Endothelial cell of umbilical vein (primary cell): Measurements from ENCODE around the gene HSPB1. TPM values are rescaled to one million over a fixed set of nuclear protein-coding genes. Genes with fewer than 3 reads are reported as not detected.

Experiments used
- BruUV-seq: library from RNA; stranded (reverse); fragments of 400-500 nt; replicated peaks from 2 replicates; lab custom pipeline; 2021; lab: Mats Ljungman, UMichigan
- CTCF ChIA-PET: fragments of 300-600, 350-600 bp; sonication (Branson Sonifier 250); formaldehyde crosslinking; loops from one replicate; lab custom pipeline; 2021; ENCODE audit warnings: antibody characterized with exemption, inconsistent platforms; lab: Charles Lee
- POLR2A ChIA-PET: fragments of 300-600, 350-600 bp; sonication (Branson Sonifier 250); formaldehyde crosslinking; loops from one replicate; lab custom pipeline; 2021; ENCODE audit warnings: antibody characterized with exemption, inconsistent platforms; lab: Charles Lee
- DNase-seq: peaks from one replicate; pipeline ENCODE4 v3.0.0-alpha.2; 2011; ENCODE audit warnings: low read depth, low spot score
- FAIRE-seq: peaks from 2 replicates; lab custom pipeline; 2011; peaks lifted over from hg19 to GRCh38; lab: Jason Lieb, UNC
- H2AFZ ChIP-seq: 2 replicates; pipeline ENCODE4 v1.6.0; 2012; ENCODE audit warnings: low read depth, low read length, control low read depth, inconsistent platforms
- H3K27ac ChIP-seq: 2 replicates; pipeline ENCODE4 v1.5.1; 2011; ENCODE audit warnings: low read depth, mild to moderate bottlenecking, control low read depth, low read length, moderate library complexity; ENCODE audit not compliant: insufficient read depth
- H3K27me3 ChIP-seq, 2 experiments: 2 replicates each; pipeline versions ENCODE4 v1.6.0 to v1.6.1; 2011; ENCODE audit warnings: low read length in 2 of 2, mixed read lengths in 1 of 2; ENCODE audit not compliant: control insufficient read depth in 2 of 2, insufficient read depth in 2 of 2
- H3K36me3 ChIP-seq, 2 experiments: 2 replicates in 1 of 2; 3 replicates in 1 of 2; pipeline ENCODE4 v1.5.1; 2011; ENCODE audit warnings: low read length in 2 of 2, mild to moderate bottlenecking in 1 of 2, moderate library complexity in 1 of 2; ENCODE audit not compliant: control insufficient read depth in 2 of 2, insufficient read depth in 2 of 2; ENCODE audit errors: extremely low read depth in 1 of 2
- H3K4me1 ChIP-seq: 3 replicates; pipeline ENCODE4 v1.5.1; 2011; ENCODE audit warnings: mild to moderate bottlenecking, low read length; ENCODE audit not compliant: control insufficient read depth, insufficient read depth; ENCODE audit errors: extremely low read depth
- H3K4me2 ChIP-seq: 2 replicates; pipeline ENCODE4 v1.6.1; 2011; ENCODE audit warnings: low read length, control low read depth, mixed read lengths; ENCODE audit not compliant: insufficient read depth
- H3K4me3 ChIP-seq, 3 experiments: fragments of 200-600 bp in 1 of 3; sonication (generic), shearing (Covaris generic) in 1 of 3; replicated peaks in 1 of 3; 2 replicates each; pipeline ENCODE4 v1.5.1; 2011 to 2016; ENCODE audit warnings: control low read depth in 3 of 3, low read length in 3 of 3, mild to moderate bottlenecking in 2 of 3, inconsistent platforms in 1 of 3, low read depth in 1 of 3, moderate library complexity in 1 of 3; ENCODE audit not compliant: insufficient read depth in 1 of 3
- H3K79me2 ChIP-seq: 2 replicates; pipeline ENCODE4 v1.6.0; 2012; ENCODE audit warnings: low read length, inconsistent platforms; ENCODE audit not compliant: control insufficient read depth, insufficient read depth
- H3K9ac ChIP-seq: replicated peaks from 2 replicates; pipeline ENCODE3; 2011; ENCODE audit warnings: low read length, control low read depth; ENCODE audit not compliant: insufficient read depth; ENCODE audit errors: extremely low read depth
- H3K9me1 ChIP-seq: replicated peaks from 3 replicates; pipeline ENCODE4 v1.6.0; 2011; ENCODE audit warnings: mild to moderate bottlenecking, low read length; ENCODE audit not compliant: control insufficient read depth, insufficient read depth; ENCODE audit errors: extremely low read depth
- H3K9me3 ChIP-seq: replicated peaks from 2 replicates; pipeline ENCODE4 v1.5.1; 2012; ENCODE audit warnings: low read length, inconsistent platforms; ENCODE audit not compliant: control insufficient read depth, insufficient read depth
- H4K20me1 ChIP-seq: replicated peaks from 2 replicates; pipeline ENCODE3; 2011; ENCODE audit warnings: mild to moderate bottlenecking, low read length; ENCODE audit not compliant: control insufficient read depth, insufficient read depth; ENCODE audit errors: extremely low read depth
- EZH2 ChIP-seq: IDR thresholded peaks from 2 replicates; pipeline ENCODE4 v1.6.1; 2012; ENCODE audit warnings: borderline replicate concordance, low read depth, mild to moderate bottlenecking, moderate library complexity, low read length, inconsistent platforms; ENCODE audit not compliant: severe bottlenecking
- FOS ChIP-seq: IDR thresholded peaks from 2 replicates; pipeline ENCODE4 v1.6.1; 2011; ENCODE audit warnings: mild to moderate bottlenecking, low read length, moderate library complexity, borderline replicate concordance; ENCODE audit not compliant: insufficient read depth
- GATA2 ChIP-seq: IDR thresholded peaks from 2 replicates; pipeline ENCODE4 v1.7.0; 2011; ENCODE audit warnings: low read depth, mild to moderate bottlenecking, moderate library complexity, mixed read lengths, low read length; ENCODE audit not compliant: insufficient read length, insufficient read depth
- JUN ChIP-seq: IDR thresholded peaks from 2 replicates; pipeline ENCODE4 v1.6.1; 2011; ENCODE audit warnings: borderline replicate concordance, low read depth; ENCODE audit not compliant: insufficient read length, insufficient read depth
- MYC ChIP-seq: IDR thresholded peaks from one replicate; pipeline ENCODE4 v1.6.1; 2011; ENCODE audit warnings: mild to moderate bottlenecking, low read depth, low read length
- POLR2A ChIP-seq: IDR thresholded peaks from 2 replicates; pipeline ENCODE4 v1.6.1; 2012; ENCODE audit warnings: low read depth, mild to moderate bottlenecking, control low read depth, low read length
- POLR2AphosphoS5 ChIP-seq: IDR thresholded peaks from 2 replicates; pipeline ENCODE4 v1.6.1; 2012; ENCODE audit warnings: low read depth, mild to moderate bottlenecking, control low read depth, low read length, moderate library complexity; ENCODE audit not compliant: insufficient read depth
- dilution Hi-C: fragments of 300-500 bp; cut with MboI; formaldehyde crosslinking; loops from one replicate; pipeline ENCODE4 v1.15.0; 2019; ENCODE audit warnings: low sequenced_read_pairs; ENCODE audit not compliant: extremely low pct_ligation_motif_present
- intact Hi-C: fragments of 100-400 bp; cut with micrococcal nuclease; formaldehyde crosslinking; loops from one replicate; pipeline ENCODE4 v1.10.0; 2022
- polyA plus RNA-seq, 4 experiments: library from polyadenylated mRNA; depleted of rRNA in 3 of 4; stranded (reverse) in 3 of 4; unstranded in 1 of 4; fragments of >200 nt; gene quantifications; 2 replicates each; pipeline versions ENCODE4 v1.2.1 to v1.2.3, GENCODE V29; 2011 to 2012; ENCODE audit warnings: missing spikeins in 1 of 4
- total RNA-seq: library from RNA; stranded (reverse); gene quantifications from 2 replicates; pipeline ENCODE4 v1.2.3, GENCODE V29; 2021
- TF ChIP-seq, protein P1 (sequence below): IDR thresholded peaks from 2 replicates; pipeline ENCODE4 v1.6.1; 2011; ENCODE audit not compliant: insufficient read depth, insufficient read length
- TF ChIP-seq, protein P2 (sequence below), 2 donors: IDR thresholded peaks; 1 replicate in 1 of 2; 2 replicates in 1 of 2; pipeline ENCODE4 v1.5.1; 2011; ENCODE audit warnings: low read length in 2 of 2, mild to moderate bottlenecking in 2 of 2, moderate library complexity in 2 of 2, control low read depth in 1 of 2, inconsistent platforms in 1 of 2, low read depth in 1 of 2; ENCODE audit not compliant: insufficient read depth in 1 of 2; ENCODE audit errors: extremely low read depth in 1 of 2

Gene HSPB1
- total and polyA plus RNA-seq, 2 donors (not counting 3 experiments of a cell fraction or from before 2014, with no cell fraction given), result 1,748 to 3,130 TPM

DNA sequence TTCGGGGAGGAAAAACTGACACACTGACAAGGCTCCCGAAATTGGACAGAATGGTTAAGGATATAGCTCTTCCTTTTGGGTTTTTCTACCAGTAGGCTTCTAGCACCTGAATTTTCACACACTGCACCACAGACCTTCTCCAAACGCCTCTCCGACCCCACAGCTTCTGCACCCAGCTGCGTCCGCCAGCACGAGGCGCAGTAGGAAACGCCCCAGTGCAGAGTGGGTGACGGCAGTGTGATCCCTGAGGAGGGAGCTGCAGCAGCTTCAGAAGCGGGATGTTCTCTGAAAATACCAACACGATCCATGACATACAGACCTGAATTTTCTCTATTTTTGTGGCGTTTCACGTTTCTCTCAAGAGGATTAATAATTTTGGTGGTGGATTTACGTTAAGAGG, 25.9 kb downstream of the HSPB1 start:
- DNase-seq (no peak), FAIRE-seq (no peak)
- Histone ChIP-seq H3K9me1 (no peaks in the 10 kb centered on the region), H3K9ac (no peak overlapping the region), H3K36me3 (peaks cover 7 to 17% of the 10 kb centered on the region in 2 experiments), H3K4me2 (no peak overlapping the region), H2AFZ (no peak overlapping the region), H3K9me3 (no peaks in the 10 kb centered on the region), H3K27me3 (no peaks in the 10 kb centered on the region), H3K4me1 (peaks cover 9% of the 10 kb centered on the region), H3K4me3 (no peak overlapping the region), H4K20me1 (peaks cover 9% of the 10 kb centered on the region), H3K79me2 (peaks cover 90% of the 10 kb centered on the region), H3K27ac (peak overlapping the region; percentile 9)
- TSS peak; percentile 15 for BruUV-seq
- ChIA-PET CTCF (interaction anchor here (1.3 kb wide), 1 partner anchor 10 kb away, joined by 7 read pairs; no protein-coding TSS in a partner anchor), POLR2A (no interaction called here)
- TF ChIP-seq POLR2AphosphoS5 (no peak), FOS (no peak), GATA2 (no peak), EZH2 (no peak), JUN (no peak), POLR2A (no peak), MYC (no peak)
- TF ChIP-seq, protein P1, sequence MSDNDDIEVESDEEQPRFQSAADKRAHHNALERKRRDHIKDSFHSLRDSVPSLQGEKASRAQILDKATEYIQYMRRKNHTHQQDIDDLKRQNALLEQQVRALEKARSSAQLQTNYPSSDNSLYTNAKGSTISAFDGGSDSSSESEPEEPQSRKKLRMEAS, result no peak
- TF ChIP-seq, protein P2, sequence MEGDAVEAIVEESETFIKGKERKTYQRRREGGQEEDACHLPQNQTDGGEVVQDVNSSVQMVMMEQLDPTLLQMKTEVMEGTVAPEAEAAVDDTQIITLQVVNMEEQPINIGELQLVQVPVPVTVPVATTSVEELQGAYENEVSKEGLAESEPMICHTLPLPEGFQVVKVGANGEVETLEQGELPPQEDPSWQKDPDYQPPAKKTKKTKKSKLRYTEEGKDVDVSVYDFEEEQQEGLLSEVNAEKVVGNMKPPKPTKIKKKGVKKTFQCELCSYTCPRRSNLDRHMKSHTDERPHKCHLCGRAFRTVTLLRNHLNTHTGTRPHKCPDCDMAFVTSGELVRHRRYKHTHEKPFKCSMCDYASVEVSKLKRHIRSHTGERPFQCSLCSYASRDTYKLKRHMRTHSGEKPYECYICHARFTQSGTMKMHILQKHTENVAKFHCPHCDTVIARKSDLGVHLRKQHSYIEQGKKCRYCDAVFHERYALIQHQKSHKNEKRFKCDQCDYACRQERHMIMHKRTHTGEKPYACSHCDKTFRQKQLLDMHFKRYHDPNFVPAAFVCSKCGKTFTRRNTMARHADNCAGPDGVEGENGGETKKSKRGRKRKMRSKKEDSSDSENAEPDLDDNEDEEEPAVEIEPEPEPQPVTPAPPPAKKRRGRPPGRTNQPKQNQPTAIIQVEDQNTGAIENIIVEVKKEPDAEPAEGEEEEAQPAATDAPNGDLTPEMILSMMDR (IDR thresholded peaks at IDR 0.05; ENCODE audit: extremely low read depth in 1 of 2, insufficient read depth in 1 of 2, low read depth in 1 of 2, low read length in 2 of 2), result no peak
- intact Hi-C loops (no loop called here), dilution Hi-C loops (no loop called here)
